Heart right ventricle (tissue), 16 donors: ENCODE measurements around the gene RIPOR2. TPM values are rescaled to one million over a fixed set of nuclear protein-coding genes. Genes with fewer than 3 reads are reported as not detected.

Experiments used
- ATAC-seq, 8 donors: fragments of 200-7000 bp; cut with Tn5 transposase; one replicate each; pipeline ENCODE4 v1.9.1; 2020; ENCODE audit warnings: mild to moderate bottlenecking in 8 of 8, moderate library complexity in 8 of 8, moderate number of reproducible peaks in 1 of 8
- DNase-seq, 2 donors: peaks; one replicate each; pipeline ENCODE4 v3.0.0-alpha.2; 2020
- H3K27ac ChIP-seq, 10 donors: fragments of 200-600 bp; sonication (generic) in 2 of 10; one replicate each; pipeline versions ENCODE4 v1.5.0 to v1.8.0; 2020 to 2022; ENCODE audit warnings: mild to moderate bottlenecking in 3 of 10
- H3K27me3 ChIP-seq, 7 donors: fragments of 200-600 bp; one replicate each; pipeline ENCODE4 v1.8.0; 2021 to 2022; ENCODE audit warnings: mild to moderate bottlenecking in 2 of 7
- H3K36me3 ChIP-seq, 9 donors: fragments of 200-600 bp; sonication (generic) in 1 of 9; one replicate each; pipeline versions ENCODE4 v1.5.0 to v1.8.0; 2020 to 2022; ENCODE audit warnings: mild to moderate bottlenecking in 2 of 9
- H3K4me1 ChIP-seq, 9 donors: fragments of 200-600 bp; sonication (generic) in 1 of 9; one replicate each; pipeline versions ENCODE4 v1.5.0 to v1.8.0; 2020 to 2022; ENCODE audit warnings: mild to moderate bottlenecking in 4 of 9
- H3K4me3 ChIP-seq, 10 donors: fragments of 200-600 bp; sonication (generic) in 2 of 10; one replicate each; pipeline versions ENCODE4 v1.5.0 to v1.8.0; 2020 to 2022; ENCODE audit warnings: mild to moderate bottlenecking in 7 of 10, moderate library complexity in 2 of 10
- H3K9me3 ChIP-seq, 11 donors: fragments of 200-600 bp in 10 of 11; sonication (generic) in 2 of 11; one replicate each; pipeline versions ENCODE4 v1.5.0 to v1.8.0; 2013 to 2022; ENCODE audit warnings: mild to moderate bottlenecking in 2 of 11, control low read depth in 1 of 11, moderate library complexity in 1 of 11
- WGBS, 2 donors: extraction: QIAGEN DNeasy Blood & Tissue Kit; methylation state at CpG; one replicate each; pipeline ENCODE4 v1.1.7; 2013; ENCODE audit warnings: inconsistent platforms in 1 of 2; 5-methylcytosine and 5-hydroxymethylcytosine counted together
- intact Hi-C, 10 donors: fragments of 100-400 bp; cut with DNase I; formaldehyde crosslinking; loops; one replicate each; pipeline versions ENCODE4 v1.11.1 to v1.14.2; 2022
- polyA plus RNA-seq, 2 donors: library from polyadenylated mRNA; stranded (reverse); fragments of 200-250 nt; gene quantifications; one replicate each; pipeline ENCODE4 v1.2.3, GENCODE V29; 2013
- total RNA-seq, 10 donors: library from RNA; stranded (reverse); fragmentation: NEBNext Ultra II Directional in 3 of 10; extraction: Animal tissue kit (Norgen Biotek cat#: 25700) in 3 of 10; gene quantifications; one replicate each; pipeline versions ENCODE4 v1.2.1 to v1.2.4, GENCODE V29; 2021 to 2023
- TF ChIP-seq, protein P1 (sequence below), 9 donors: fragments of 200-600 bp; sonication (generic) in 2 of 9; IDR thresholded peaks; one replicate each; pipeline versions ENCODE4 v1.5.0 to v1.8.0; 2021 to 2022; ENCODE audit warnings: antibody characterized with exemption in 9 of 9, mild to moderate bottlenecking in 5 of 9, moderate library complexity in 1 of 9
- donor health status: Arrhythmogenic right ventricular cardiomyopathy.
- donor health status: ischemic (EF 13 %, LVEDD 7.1; RV severe dilation, severe dysfunction).
- donor health status: healthy with polysubstance abuse.
- donor health status: DM: no; HTN: yes; CAD: no.
- donor health status: DM: no; HTN: no; CAD: no.
- donor health status: ischemic (EF 25% LVEDD 6.9; RV normal size, moderate dysfunction).
- donor health status: ischemic (EF 25% LVEDD 5.7; RV mildly dilated, moderate dysfunction).
- donor health status: healthy.
- donor health status: DM: yes; HTN: yes; CAD: no.
- donor health status: Ischemic cardiomyopathy.
- donor health status: ischemic (EF 35%, LVEDD 5.7; RV mildly dilated, moderate dysfunction).
- donor health status: nonischemic (EF 11% LVEDD 7.7; RV severe dilation, severe dysfunction).
- donor health status: DM: yes; HTN: yes; CAD: no.
- donor health status: PGD.
- donor health status: ischemic (EF 29% LVEDD 5.4; RV normal size, mild dysfunction).
- donor health status: nonischemic (EF 23%, LVEDD 6.1; RV moderate dilation, normal function).

Gene RIPOR2
- total and polyA plus RNA-seq, 12 donors = 1.2 to 14.5 (median 3.6) TPM

DNA sequence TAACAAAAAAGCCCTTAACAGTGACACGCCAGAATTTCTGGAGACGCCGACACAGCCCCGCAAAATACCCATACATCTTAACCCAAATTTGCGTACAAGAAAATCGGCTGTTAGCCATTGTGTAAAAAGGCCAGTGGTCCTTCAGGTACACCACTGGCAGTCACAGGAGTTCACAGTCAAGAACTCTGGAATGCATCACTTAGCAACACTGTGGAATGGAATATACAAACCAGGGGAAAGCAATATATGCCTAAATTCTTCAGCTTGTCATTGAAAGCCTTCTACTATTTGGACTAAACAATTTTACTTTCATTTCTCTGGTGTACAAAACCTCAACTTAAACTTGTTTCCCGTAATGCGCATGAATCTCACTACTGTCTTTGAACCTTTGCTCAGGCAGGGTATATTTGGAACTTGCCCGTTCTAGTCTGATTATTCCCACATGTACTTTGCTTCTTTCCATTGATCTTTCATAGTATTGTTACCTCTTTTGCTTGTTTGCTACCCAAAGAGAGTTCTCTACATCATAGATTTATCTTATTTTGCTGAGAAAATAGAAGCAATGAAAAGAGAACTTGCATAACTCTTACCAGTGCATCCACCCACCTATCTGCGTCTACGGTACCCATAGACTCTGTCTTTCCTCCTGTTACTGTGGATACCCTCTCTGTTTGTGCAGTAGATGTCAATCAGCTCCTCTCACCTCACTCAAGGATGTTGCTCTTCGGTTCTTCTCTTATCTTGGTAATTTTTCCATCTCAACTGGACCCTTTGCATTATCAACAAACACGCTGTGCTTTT lies 136.8 kb downstream of the RIPOR2 start, which contains the start of gene ARMH2:
Gene ARMH2 (minus strand): TSS at position 178 of the 801 bp plus-strand sequence. CDS start 60 bp downstream, at position 118.
- ATAC-seq (no peak), DNase-seq (no peak)
- 80 to 85% methylated on average over 13 of the region's 13 CpGs for WGBS, 2 donors

DNA sequence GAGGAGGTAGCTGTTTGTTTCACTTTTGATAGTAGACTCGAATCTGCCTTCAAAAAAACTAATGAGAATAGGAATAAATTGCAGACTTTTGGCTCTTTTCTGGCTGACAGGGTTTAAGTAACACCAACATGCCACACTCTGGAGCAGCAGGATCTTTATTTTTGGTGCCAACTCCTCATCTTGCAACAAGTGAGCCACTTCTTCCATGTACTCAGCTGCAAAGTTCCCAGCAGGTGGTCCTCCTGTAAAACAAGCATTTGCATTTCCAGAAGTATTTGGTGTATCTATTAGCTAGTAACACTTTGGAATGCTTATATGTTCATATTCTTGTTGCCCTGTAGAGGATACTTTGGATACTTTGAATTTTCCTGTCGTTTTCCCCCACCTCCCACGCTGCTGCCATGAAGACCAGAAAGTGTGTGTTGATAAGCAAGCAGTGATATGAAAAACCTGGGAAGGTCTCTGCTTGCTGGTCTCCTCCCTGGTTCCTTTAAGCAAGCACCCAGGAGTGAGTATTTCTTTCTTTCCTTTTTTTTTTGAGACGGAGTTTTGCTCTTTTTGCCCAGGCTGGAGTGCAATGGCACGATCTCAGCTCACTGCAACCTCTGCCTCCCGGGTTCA lies 138.1 kb downstream of the RIPOR2 start:
- DNase-seq (no peak), ATAC-seq (no peak)
- no peaks in the 10 kb centered on the region for H3K9me3 ChIP-seq
- TF ChIP-seq, protein P1, sequence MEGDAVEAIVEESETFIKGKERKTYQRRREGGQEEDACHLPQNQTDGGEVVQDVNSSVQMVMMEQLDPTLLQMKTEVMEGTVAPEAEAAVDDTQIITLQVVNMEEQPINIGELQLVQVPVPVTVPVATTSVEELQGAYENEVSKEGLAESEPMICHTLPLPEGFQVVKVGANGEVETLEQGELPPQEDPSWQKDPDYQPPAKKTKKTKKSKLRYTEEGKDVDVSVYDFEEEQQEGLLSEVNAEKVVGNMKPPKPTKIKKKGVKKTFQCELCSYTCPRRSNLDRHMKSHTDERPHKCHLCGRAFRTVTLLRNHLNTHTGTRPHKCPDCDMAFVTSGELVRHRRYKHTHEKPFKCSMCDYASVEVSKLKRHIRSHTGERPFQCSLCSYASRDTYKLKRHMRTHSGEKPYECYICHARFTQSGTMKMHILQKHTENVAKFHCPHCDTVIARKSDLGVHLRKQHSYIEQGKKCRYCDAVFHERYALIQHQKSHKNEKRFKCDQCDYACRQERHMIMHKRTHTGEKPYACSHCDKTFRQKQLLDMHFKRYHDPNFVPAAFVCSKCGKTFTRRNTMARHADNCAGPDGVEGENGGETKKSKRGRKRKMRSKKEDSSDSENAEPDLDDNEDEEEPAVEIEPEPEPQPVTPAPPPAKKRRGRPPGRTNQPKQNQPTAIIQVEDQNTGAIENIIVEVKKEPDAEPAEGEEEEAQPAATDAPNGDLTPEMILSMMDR (IDR thresholded peaks at IDR 0.05) = no peak
- H3K4me3 ChIP-seq = no peak overlapping the region
- no peaks in the 10 kb centered on the region for H3K27me3 ChIP-seq
- intact Hi-C loops = no loop called here
- H3K27ac ChIP-seq = no peak overlapping the region
- WGBS, 2 donors = 61 to 69% methylated on average over 6 of the region's 6 CpGs
- no peaks in the 10 kb centered on the region for H3K36me3 ChIP-seq
- H3K4me1 ChIP-seq = no peaks in the 10 kb centered on the region

More for the DNA sequence above, 136.8 kb downstream of the RIPOR2 start, which contains the start of gene ARMH2:
- no peak within 1 kb of the TSS for H3K27ac ChIP-seq
- no peaks in the 10 kb centered on the region for H3K4me1 ChIP-seq
- intact Hi-C loops = no loop called here
- H3K4me3 ChIP-seq = no peak within 1 kb of the TSS
- H3K9me3 ChIP-seq = no peaks in the 10 kb centered on the region
- H3K36me3 ChIP-seq = peaks cover 0 to 9% (median 0%) of the 10 kb centered on the region in 9 donors
- TF ChIP-seq, protein P1 (IDR thresholded peaks at IDR 0.05) = no peak
- no peaks in the 10 kb centered on the region for H3K27me3 ChIP-seq

DNA sequence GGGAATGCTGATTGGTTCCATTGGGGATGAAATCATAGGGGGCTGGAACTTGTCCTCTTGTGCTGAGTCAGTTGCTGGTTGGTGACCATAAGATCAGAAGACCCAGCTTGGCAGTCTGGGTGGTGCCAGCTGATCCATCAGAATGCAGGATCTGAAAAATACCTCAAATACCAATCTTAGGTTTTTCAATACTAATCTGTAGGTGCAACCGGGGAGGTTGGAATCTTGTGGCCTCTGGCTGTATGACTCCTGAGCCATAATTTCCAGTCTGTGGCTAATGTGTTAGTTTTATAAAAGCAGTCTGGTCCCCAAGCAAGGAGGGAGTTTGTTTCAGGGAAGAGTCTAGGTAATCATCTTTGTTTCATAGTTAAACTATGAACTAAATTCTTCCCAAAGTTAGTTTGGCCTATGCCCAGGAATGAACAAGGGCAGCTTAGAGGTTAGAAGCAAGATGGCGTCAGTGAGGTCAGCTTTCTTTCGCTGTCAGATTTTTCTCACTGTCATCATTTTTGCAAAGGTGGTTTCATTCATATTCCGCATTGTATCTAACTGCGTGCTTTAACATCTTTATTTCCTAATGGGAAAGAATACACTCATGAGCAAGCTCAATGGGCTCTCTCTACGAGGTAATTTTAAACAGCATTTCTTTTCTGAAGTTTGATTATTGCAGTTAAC lies 139.0 kb downstream of the RIPOR2 start:
- Histone ChIP-seq H3K4me3 (no peak overlapping the region), H3K27ac (no peak overlapping the region), H3K36me3 (no peaks in the 10 kb centered on the region), H3K4me1 (no peaks in the 10 kb centered on the region), H3K9me3 (no peaks in the 10 kb centered on the region), H3K27me3 (no peaks in the 10 kb centered on the region)
- intact Hi-C loops = no loop called here
- DNase-seq (no peak), ATAC-seq (no peak)
- 93 to 95% methylated on average over 6 of the region's 6 CpGs for WGBS, 2 donors
- TF ChIP-seq, protein P1 (IDR thresholded peaks at IDR 0.05) = no peak

DNA sequence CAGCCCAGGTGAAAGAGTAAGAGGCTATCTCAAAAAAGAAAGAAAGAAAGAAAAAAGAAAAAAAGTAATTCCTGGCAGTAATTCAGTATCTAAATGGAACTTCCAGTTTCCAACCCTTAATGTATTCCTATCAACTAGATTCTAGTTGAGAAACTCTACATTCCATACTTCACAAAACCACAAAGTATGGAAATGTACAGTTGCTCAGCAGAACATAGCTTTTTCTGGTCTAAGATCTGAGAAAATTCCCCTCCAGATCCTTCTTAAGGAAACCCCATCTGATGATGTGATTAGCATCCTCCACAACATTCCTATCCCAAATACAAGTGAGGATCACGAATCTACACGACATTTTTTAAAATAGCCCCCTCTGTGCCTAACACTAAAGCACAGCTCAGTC lies 140.7 kb downstream of the RIPOR2 start:
- intact Hi-C loops = no loop called here
- Histone ChIP-seq H3K27me3 (no peaks in the 10 kb centered on the region), H3K4me3 (no peak overlapping the region), H3K36me3 (no peaks in the 10 kb centered on the region), H3K9me3 (no peaks in the 10 kb centered on the region), H3K4me1 (no peaks in the 10 kb centered on the region), H3K27ac (no peak overlapping the region)
- ATAC-seq = no peak
- DNase-seq = no peak
- 85 to 93% methylated on average over 2 of the region's 2 CpGs for WGBS, 2 donors
- TF ChIP-seq, protein P1 (IDR thresholded peaks at IDR 0.05) = no peak
